Tibial nerve (tissue), 4 donors: Measurements from ENCODE around the gene ROPN1L.

Experiments
- EP300 ChIP-seq, 2 donors: sonication (generic); formaldehyde crosslinking; IDR thresholded peaks; one replicate each; pipeline ENCODE4 v1.6.1; 2017; ENCODE audit warnings: antibody characterized with exemption in 2 of 2, mild to moderate bottlenecking in 1 of 2
- POLR2A ChIP-seq, 2 donors: fragments of 450-650 bp; IDR thresholded peaks; one replicate each; pipeline ENCODE4 v1.6.1; 2017; ENCODE audit warnings: antibody characterized with exemption in 2 of 2, mild to moderate bottlenecking in 2 of 2, moderate library complexity in 2 of 2
- TF ChIP-seq, protein P1 (sequence below), 5 experiments: fragments of 200-600 bp in 3 of 5; fragments of 450-650 bp in 2 of 5; sonication (generic) in 3 of 5; IDR thresholded peaks; one replicate each; pipeline ENCODE4 v1.5.1; 2016 to 2019; ENCODE audit warnings: antibody characterized with exemption in 5 of 5, mild to moderate bottlenecking in 3 of 5, moderate library complexity in 2 of 5

DNA sequence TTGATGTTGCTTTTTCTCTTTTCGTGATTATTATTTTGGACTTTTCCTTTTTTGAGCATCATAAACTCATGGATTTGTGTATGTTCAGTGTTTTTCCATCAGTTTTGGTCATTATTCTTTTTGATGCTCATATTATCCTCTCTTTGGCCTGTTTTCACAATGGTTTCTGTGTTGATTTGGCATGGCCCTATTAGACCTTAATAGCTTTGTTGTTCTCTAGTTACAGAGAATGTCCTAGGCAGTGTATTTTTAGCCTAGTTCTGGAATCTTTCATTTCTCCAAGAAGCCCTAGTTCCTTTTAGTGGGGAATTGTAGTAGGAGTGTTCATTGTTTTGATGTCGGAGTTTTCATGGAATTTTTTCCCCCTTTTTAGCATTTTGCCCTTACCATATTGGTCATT lies 41.3 kb upstream of the ROPN1L start:
- TF ChIP-seq, protein P1, sequence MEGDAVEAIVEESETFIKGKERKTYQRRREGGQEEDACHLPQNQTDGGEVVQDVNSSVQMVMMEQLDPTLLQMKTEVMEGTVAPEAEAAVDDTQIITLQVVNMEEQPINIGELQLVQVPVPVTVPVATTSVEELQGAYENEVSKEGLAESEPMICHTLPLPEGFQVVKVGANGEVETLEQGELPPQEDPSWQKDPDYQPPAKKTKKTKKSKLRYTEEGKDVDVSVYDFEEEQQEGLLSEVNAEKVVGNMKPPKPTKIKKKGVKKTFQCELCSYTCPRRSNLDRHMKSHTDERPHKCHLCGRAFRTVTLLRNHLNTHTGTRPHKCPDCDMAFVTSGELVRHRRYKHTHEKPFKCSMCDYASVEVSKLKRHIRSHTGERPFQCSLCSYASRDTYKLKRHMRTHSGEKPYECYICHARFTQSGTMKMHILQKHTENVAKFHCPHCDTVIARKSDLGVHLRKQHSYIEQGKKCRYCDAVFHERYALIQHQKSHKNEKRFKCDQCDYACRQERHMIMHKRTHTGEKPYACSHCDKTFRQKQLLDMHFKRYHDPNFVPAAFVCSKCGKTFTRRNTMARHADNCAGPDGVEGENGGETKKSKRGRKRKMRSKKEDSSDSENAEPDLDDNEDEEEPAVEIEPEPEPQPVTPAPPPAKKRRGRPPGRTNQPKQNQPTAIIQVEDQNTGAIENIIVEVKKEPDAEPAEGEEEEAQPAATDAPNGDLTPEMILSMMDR (IDR thresholded peaks at IDR 0.05), result no peak
- no peak for TF ChIP-seq POLR2A (IDR thresholded peaks at IDR 0.05)
- no peak for TF ChIP-seq EP300 (IDR thresholded peaks at IDR 0.05)
